Measurements from ENCODE around the gene STOM.

The STOM gene

GRCh38 chr9:121321016-121321503 is 49.0 kb downstream of the STOM start:
- no peak for DNase-seq (ENCODE audit: low read depth in 3 of 3)

- no peak for DNase-seq (ENCODE audit: low read depth in 3 of 3)
Measured at GRCh38 chr9:121319383-121319780, 50.7 kb downstream of the STOM start.

GRCh38 chr9:121318631-121319382 is 51.2 kb downstream of the STOM start:
- DNase-seq (ENCODE audit: low read depth in 3 of 3), result no peak

- no peak for DNase-seq (ENCODE audit: low read depth in 3 of 3)
Measured at GRCh38 chr9:121317737-121318630, 52.1 kb downstream of the STOM start.

- DNase-seq (ENCODE audit: low read depth in 3 of 3), result no peak
Measured at GRCh38 chr9:121316852-121317373, 53.1 kb downstream of the STOM start.

- no peak for DNase-seq (ENCODE audit: low read depth in 3 of 3)
Measured at GRCh38 chr9:121316378-121316777, 53.7 kb downstream of the STOM start.

GRCh38 chr9:121313458-121314152 is 56.4 kb downstream of the STOM start:
- no peak for DNase-seq (ENCODE audit: low read depth in 3 of 3)

- no peak for DNase-seq (ENCODE audit: low read depth in 3 of 3)
Measured at GRCh38 chr9:121312169-121312568, 57.9 kb downstream of the STOM start.

GRCh38 chr9:121310571-121310970 is 59.5 kb downstream of the STOM start:
- DNase-seq (ENCODE audit: low read depth in 3 of 3), result no peak

- no peak for DNase-seq (ENCODE audit: low read depth in 3 of 3)
Measured at GRCh38 chr9:121309833-121310425, 60.1 kb downstream of the STOM start.

- no peak for DNase-seq (ENCODE audit: low read depth in 3 of 3)
Measured at GRCh38 chr9:121309171-121309570, 60.9 kb downstream of the STOM start.

- no peak for DNase-seq (ENCODE audit: low read depth in 3 of 3)
Measured at GRCh38 chr9:121308765-121309164, 61.3 kb downstream of the STOM start.

- DNase-seq (ENCODE audit: low read depth in 3 of 3), result no peak
Measured at GRCh38 chr9:121307976-121308375, 62.1 kb downstream of the STOM start.

- DNase-seq (ENCODE audit: low read depth in 3 of 3), result no peak
Measured at GRCh38 chr9:121305269-121305994, 64.6 kb downstream of the STOM start.

- DNase-seq (ENCODE audit: low read depth in 3 of 3), result no peak
Measured at GRCh38 chr9:121304707-121305106, 65.3 kb downstream of the STOM start.

GRCh38 chr9:121303456-121304451 is 66.3 kb downstream of the STOM start:
- DNase-seq (ENCODE audit: low read depth in 3 of 3), result no peak

GRCh38 chr9:121302786-121303185 is 67.3 kb downstream of the STOM start:
- DNase-seq (ENCODE audit: low read depth in 3 of 3), result no peak

- no peak for DNase-seq (ENCODE audit: low read depth in 3 of 3)
Measured at GRCh38 chr9:121302341-121302740, 67.7 kb downstream of the STOM start.

GRCh38 chr9:121301881-121302286 is 68.2 kb downstream of the STOM start:
- no peak for DNase-seq (ENCODE audit: low read depth in 3 of 3)

Measured in stimulated activated CD4-positive, alpha-beta T cell treated with anti-CD3 and anti-CD28 coated beads, TNF-alpha, amount 100 ng/mL, for 48 hours (primary cell).